Esophagus muscularis mucosa (tissue), 4 donors: ENCODE measurements around the gene RHEB. TPM values are rescaled to one million over a fixed set of nuclear protein-coding genes. Genes with fewer than 3 reads are reported as not detected.
A peak's percentile ranks its signal among the peaks of the same experiment; 100 is the strongest.

Source experiments
- DNase-seq: peaks from one replicate; pipeline ENCODE4 v3.0.0-alpha.2; 2017; ENCODE audit errors: extremely low spot score
- H3K27ac ChIP-seq, 4 donors: fragments of 200-600 bp; sonication (generic); replicated peaks in 1 of 4; 1 replicate in 3 of 4; 2 replicates in 1 of 4; pipeline ENCODE4 v1.5.1; 2016 to 2019; ENCODE audit warnings: mild to moderate bottlenecking in 1 of 4
- H3K27me3 ChIP-seq, 4 donors: fragments of 200-600 bp; sonication (generic); one replicate each; pipeline versions ENCODE4 v1.5.1 to v1.6.0; 2016 to 2019
- H3K36me3 ChIP-seq, 4 donors: fragments of 200-600 bp; sonication (generic); one replicate each; pipeline ENCODE4 v1.5.1; 2016 to 2019
- H3K4me1 ChIP-seq, 4 donors: fragments of 200-600 bp; sonication (generic); one replicate each; pipeline ENCODE4 v1.5.1; 2016 to 2019
- H3K4me3 ChIP-seq, 4 donors: fragments of 200-600 bp; sonication (generic); 1 replicate in 2 of 4; 2 replicates in 2 of 4; pipeline ENCODE4 v1.5.1; 2016 to 2019; ENCODE audit warnings: mild to moderate bottlenecking in 4 of 4, moderate library complexity in 1 of 4
- H3K9me3 ChIP-seq, 4 donors: fragments of 200-600 bp; sonication (generic); 1 replicate in 3 of 4; 2 replicates in 1 of 4; pipeline ENCODE4 v1.5.1; 2016 to 2019
- EP300 ChIP-seq: sonication (generic); formaldehyde crosslinking; IDR thresholded peaks from one replicate; pipeline ENCODE4 v1.6.1; 2017; ENCODE audit warnings: antibody characterized with exemption
- POLR2A ChIP-seq: fragments of 450-650 bp; IDR thresholded peaks from one replicate; pipeline ENCODE4 v1.6.1; 2017; ENCODE audit warnings: antibody characterized with exemption, moderate library complexity, mild to moderate bottlenecking, low read depth
- POLR2AphosphoS5 ChIP-seq, 2 donors: sonication (generic); formaldehyde crosslinking; IDR thresholded peaks; one replicate each; pipeline ENCODE4 v1.6.1; 2017; ENCODE audit warnings: antibody characterized with exemption in 2 of 2
- WGBS: methylation state at CpG from one replicate; pipeline ENCODE4 v1.1.5; 2018; 5-methylcytosine and 5-hydroxymethylcytosine counted together
- intact Hi-C: fragments of 100-400 bp; cut with DNase I; formaldehyde crosslinking; loops from one replicate; pipeline ENCODE4 v1.15.1; 2023
- total RNA-seq, 4 donors: library from RNA; depleted of rRNA; stranded (reverse); fragments of >200 nt; gene quantifications; one replicate each; pipeline versions ENCODE4 v1.1.0 to v1.2.1, GENCODE V29; 2016
- TF ChIP-seq, protein P1 (sequence below), 3 experiments: fragments of 200-600 bp in 2 of 3; fragments of 450-650 bp in 1 of 3; sonication (generic) in 2 of 3; IDR thresholded peaks; one replicate each; pipeline ENCODE4 v1.5.1; 2017 to 2019; ENCODE audit warnings: antibody characterized with exemption in 3 of 3, mild to moderate bottlenecking in 2 of 3, moderate library complexity in 1 of 3

Gene RHEB
- total RNA-seq, 4 donors from 2014 or later, result 98.5 to 187 (median 163) TPM

DNA sequence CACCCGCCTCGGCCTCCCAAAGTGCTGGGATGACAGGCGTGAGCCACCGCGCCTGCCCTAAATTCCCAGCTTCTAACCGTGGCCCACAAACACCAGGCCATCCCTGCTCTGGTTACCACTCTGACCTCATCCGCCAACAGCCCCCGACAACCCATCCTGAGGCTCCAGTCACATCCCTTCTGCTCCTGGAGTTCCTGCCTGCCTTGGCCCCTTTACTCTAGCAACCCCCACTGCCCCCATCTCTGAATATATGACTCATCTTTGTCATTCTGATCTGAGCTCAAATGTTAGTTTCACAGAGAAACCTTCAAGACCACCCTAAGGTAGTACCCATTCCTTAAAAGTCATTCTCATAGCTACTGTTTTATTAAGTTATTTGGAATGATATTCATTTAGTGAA, 26.6 kb downstream of the RHEB start:
- intact Hi-C loops, result no loop called here
- Histone ChIP-seq H3K36me3 (peaks cover 0 to 24% (median 11%) of the 10 kb centered on the region in 4 donors), H3K9me3 (no peaks in the 10 kb centered on the region), H3K27ac (peak overlapping the region; percentile 44 to 49 (median 46)), H3K4me1 (peaks cover 58 to 99% (median 92%) of the 10 kb centered on the region in 4 donors), H3K4me3 (no peak overlapping the region), H3K27me3 (no peaks in the 10 kb centered on the region)
- no peak for DNase-seq
- no peak for TF ChIP-seq EP300
- no peak for TF ChIP-seq POLR2AphosphoS5 (IDR thresholded peaks at IDR 0.05)
- TF ChIP-seq POLR2A, result no peak
- TF ChIP-seq, protein P1, sequence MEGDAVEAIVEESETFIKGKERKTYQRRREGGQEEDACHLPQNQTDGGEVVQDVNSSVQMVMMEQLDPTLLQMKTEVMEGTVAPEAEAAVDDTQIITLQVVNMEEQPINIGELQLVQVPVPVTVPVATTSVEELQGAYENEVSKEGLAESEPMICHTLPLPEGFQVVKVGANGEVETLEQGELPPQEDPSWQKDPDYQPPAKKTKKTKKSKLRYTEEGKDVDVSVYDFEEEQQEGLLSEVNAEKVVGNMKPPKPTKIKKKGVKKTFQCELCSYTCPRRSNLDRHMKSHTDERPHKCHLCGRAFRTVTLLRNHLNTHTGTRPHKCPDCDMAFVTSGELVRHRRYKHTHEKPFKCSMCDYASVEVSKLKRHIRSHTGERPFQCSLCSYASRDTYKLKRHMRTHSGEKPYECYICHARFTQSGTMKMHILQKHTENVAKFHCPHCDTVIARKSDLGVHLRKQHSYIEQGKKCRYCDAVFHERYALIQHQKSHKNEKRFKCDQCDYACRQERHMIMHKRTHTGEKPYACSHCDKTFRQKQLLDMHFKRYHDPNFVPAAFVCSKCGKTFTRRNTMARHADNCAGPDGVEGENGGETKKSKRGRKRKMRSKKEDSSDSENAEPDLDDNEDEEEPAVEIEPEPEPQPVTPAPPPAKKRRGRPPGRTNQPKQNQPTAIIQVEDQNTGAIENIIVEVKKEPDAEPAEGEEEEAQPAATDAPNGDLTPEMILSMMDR (IDR thresholded peaks at IDR 0.05), result no peak
- WGBS, result 91% methylated on average over 8 of the region's 8 CpGs

- no peak overlapping the region for H3K4me3 ChIP-seq
- TF ChIP-seq POLR2A (no peak), POLR2AphosphoS5 (IDR thresholded peaks at IDR 0.05) (peak in 1 of 2 donors; percentile 34)
- intact Hi-C loops, result no loop called here
- no peaks in the 10 kb centered on the region for H3K27me3 ChIP-seq
- H3K9me3 ChIP-seq, result no peaks in the 10 kb centered on the region
- H3K36me3 ChIP-seq, result peaks cover 0 to 35% (median 15%) of the 10 kb centered on the region in 4 donors
- 79% methylated on average over 3 of the region's 3 CpGs for WGBS
- H3K4me1 ChIP-seq, result peaks cover 51 to 98% (median 92%) of the 10 kb centered on the region in 4 donors
- H3K27ac ChIP-seq, result no peak overlapping the region
- DNase-seq, result no peak
These were observed 27.8 kb downstream of the RHEB start for GRCh38 chr7:151491859-151492258.

DNA sequence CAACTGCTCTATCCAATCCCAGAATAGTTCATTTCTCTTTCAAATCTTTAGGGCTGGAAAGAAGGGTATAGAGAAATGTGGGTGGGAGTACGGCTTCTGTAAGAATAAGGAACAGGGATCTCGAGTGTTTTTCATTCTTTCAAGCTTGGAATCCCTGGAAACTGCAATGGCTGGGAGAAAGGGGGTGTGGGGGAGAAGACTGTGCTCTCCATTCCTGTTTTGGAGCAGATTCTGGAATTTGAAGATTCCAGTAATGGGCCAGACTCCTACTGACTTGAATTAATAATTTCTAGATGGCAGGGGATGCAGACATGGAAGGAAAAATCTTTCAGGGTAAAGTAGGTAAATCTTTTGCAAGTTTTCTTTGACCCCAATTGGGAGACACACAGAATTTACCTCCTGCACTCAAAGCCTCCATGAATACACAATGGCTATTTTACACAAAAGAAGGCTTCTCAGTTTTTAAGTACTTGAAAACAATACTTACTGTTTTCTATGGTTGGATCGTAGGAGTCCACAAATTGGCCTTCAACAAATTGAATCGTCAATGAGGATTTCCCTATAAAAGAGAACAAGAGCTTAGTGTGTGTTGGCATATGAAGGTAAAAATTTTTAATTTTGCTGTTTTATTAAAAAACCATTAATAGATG, 29.1 kb downstream of the RHEB start:
- no peak for DNase-seq
- H3K36me3 ChIP-seq, result peaks cover 0 to 48% (median 19%) of the 10 kb centered on the region in 4 donors
- intact Hi-C loops, result no loop called here
- H3K9me3 ChIP-seq, result no peaks in the 10 kb centered on the region
- peak overlapping the region; percentile 22 to 50 (median 40) for H3K27ac ChIP-seq
- 83% methylated on average over 4 of the region's 4 CpGs for WGBS
- no peak for TF ChIP-seq POLR2A
- TF ChIP-seq POLR2AphosphoS5 (IDR thresholded peaks at IDR 0.05), result no peak
- no peak for TF ChIP-seq EP300
- TF ChIP-seq, protein P1 (IDR thresholded peaks at IDR 0.05), result no peak
- H3K4me3 ChIP-seq, result no peak overlapping the region
- no peaks in the 10 kb centered on the region for H3K27me3 ChIP-seq
- peaks cover 48 to 98% (median 96%) of the 10 kb centered on the region in 4 donors for H3K4me1 ChIP-seq

- TF ChIP-seq POLR2AphosphoS5 (IDR thresholded peaks at IDR 0.05), result no peak
- TF ChIP-seq, protein P1 (IDR thresholded peaks at IDR 0.05), result no peak
- TF ChIP-seq EP300, result no peak
- intact Hi-C loops, result no loop called here
- Histone ChIP-seq H3K27ac (peak overlapping the region; percentile 22 to 50 (median 40)), H3K27me3 (no peaks in the 10 kb centered on the region), H3K4me3 (no peak overlapping the region), H3K36me3 (peaks cover 0 to 52% (median 21%) of the 10 kb centered on the region in 4 donors), H3K9me3 (no peaks in the 10 kb centered on the region), H3K4me1 (peaks cover 45 to 98% (median 96%) of the 10 kb centered on the region in 4 donors)
- WGBS, result 58% methylated on average over 2 of the region's 2 CpGs
- no peak for DNase-seq
These were observed 30.2 kb downstream of the RHEB start for GRCh38 chr7:151489498-151489897.

GRCh38 chr7:151488096-151488495, 31.6 kb downstream of the RHEB start:
- intact Hi-C loops, result no loop called here
- Histone ChIP-seq H3K4me1 (peaks cover 35 to 98% (median 94%) of the 10 kb centered on the region in 4 donors), H3K36me3 (peaks cover 10 to 66% (median 33%) of the 10 kb centered on the region in 4 donors)

More at GRCh38 chr7:151488096-151488495, 31.6 kb downstream of the RHEB start:
- peak overlapping the region in 3 of 4 donors; percentile 62 to 77 (median 71) for H3K27ac ChIP-seq
- TF ChIP-seq, protein P1 (IDR thresholded peaks at IDR 0.05), result no peak
- no peaks in the 10 kb centered on the region for H3K9me3 ChIP-seq
- H3K4me3 ChIP-seq, result no peak overlapping the region
- no peak for DNase-seq
- no peaks in the 10 kb centered on the region for H3K27me3 ChIP-seq
